ENCODE results near the gene CRYBG3.

GRCh38 chr3:97821774-97822358, at the start of gene CRYBG3:
- TF ChIP-seq CTCF (conservative IDR thresholded peaks at IDR 0.05) (peak; percentile 42), ZFX (IDR thresholded peaks at IDR 0.05) (peak; percentile 68; the same call in 1 of the 2 replicates)

Measured in C4-2B (cell line).